GM18502 (cell line): Measurements from ENCODE around the gene OR51M1.
"Not testable (repeated sequence)": the region's sequence is repeated elsewhere in the genome, so short reads cannot be mapped to it uniquely, and the experiment has no call there.

Experiments used
- ATAC-seq: cut with Tn5 transposase; IDR thresholded peaks from one replicate; pipeline ENCODE4 v1.9.1; 2021; ENCODE audit warnings: mild to moderate bottlenecking; ENCODE audit not compliant: unreplicated experiment, poor library complexity

Gene OR51M1

DNA sequence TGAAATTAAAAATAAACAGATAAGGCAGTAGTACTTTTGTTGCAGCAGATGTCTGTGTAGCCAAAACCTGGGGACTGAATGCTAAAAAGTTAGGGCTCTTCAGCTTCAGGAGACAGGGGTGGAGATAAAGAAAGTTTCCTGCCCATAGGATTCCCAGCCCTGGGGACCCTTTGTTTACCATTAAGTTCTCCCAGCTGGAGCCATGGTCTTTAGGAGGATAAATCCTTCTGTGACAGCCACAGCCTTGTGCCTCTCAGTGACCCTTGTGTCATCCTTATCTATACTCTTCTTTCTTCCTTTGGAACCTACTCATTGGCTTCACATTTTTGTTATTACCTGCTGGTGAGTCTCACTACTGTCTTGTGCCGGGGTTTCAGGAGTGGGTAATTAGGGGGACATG, at the start of gene OR51M1:
OR51M1 (plus strand) TSS at position 237 of the 400 bp plus-strand sequence. CDS start 5,587 bp downstream, outside the sequence.
- ATAC-seq, result no peak

GRCh38 chr11:5335170-5335569, 48.4 kb upstream of the OR51M1 start:
- ATAC-seq, result no peak

- no peak for ATAC-seq
These were observed 47.3 kb upstream of the OR51M1 start for GRCh38 chr11:5336331-5336730.

DNA sequence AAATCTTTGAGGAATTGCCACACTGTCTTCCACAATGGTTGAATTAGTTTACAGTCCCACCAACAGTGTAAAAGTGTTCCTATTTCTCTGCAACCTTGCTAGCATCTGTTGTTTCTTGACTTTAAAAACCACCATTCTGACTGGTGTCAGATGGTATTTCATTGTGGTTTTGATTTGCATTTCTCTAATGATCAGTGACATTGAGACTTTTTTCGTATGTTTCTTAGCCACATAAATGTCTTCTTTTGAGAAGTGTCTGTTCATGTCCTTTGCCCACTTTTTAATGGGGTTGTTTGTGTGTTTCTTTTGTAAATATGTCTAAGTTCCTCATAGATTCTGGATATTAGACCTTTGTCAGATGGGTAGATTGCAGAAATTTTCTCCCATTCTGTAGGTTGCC, 46.4 kb upstream of the OR51M1 start:
- not testable (repeated sequence) for ATAC-seq

- peak; percentile 59 for ATAC-seq
These were observed 43.8 kb upstream of the OR51M1 start for GRCh38 chr11:5339771-5340322.

GRCh38 chr11:5343474-5344335, 39.9 kb upstream of the OR51M1 start, which contains the start of gene OR51B5:
Gene OR51B5 (minus strand): TSS chr11:5343524. CDS start chr11:5343524, 0 bp downstream.
- ATAC-seq, result no peak

- no peak for ATAC-seq
These were observed 37.8 kb upstream of the OR51M1 start for GRCh38 chr11:5345831-5346230.

GRCh38 chr11:5348551-5349194, 34.9 kb upstream of the OR51M1 start:
- ATAC-seq, result no peak

DNA sequence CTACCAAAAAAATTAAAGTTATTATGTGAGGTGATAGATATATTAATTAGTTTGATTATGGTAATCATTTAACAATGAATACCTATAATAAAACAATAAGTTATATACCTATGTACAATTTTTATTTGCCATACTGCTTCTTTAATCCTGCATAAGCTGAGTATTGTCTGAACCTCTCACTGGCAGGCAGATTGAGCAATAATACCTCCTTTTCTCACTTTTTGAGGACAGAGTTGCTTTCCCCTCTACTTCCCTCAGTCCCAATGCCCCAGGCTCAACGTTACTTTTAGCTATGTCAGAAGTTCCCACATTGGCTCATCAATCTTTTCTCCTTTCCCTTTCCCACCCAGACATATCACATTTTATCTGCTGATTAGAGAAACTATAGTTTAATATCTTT, 34.1 kb upstream of the OR51M1 start:
- ATAC-seq, result no peak

DNA sequence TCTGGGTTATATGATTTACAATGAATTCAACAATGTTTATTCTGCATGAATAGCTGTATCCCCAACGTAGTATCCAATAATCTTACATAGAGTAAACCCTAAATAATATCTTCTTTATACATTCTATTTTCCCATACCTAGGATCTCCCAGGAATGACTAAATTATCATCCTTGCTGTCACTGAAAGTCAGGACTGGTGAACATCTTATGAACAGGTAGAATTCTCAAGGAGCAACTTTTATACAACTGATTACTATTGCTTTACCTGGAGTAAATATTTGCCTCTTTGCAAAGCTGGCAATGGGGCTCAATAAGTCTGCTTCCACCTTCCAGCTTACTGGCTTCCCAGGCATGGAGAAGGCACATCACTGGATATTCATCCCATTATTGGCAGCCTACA, 32.4 kb upstream of the OR51M1 start, which contains the start of gene OR51B6:
OR51B6 (plus strand) TSS at position 301 of the 400 bp plus-strand sequence; CDS start at position 301, 0 bp downstream.
- no peak for ATAC-seq

GRCh38 chr11:5356031-5356430, 27.6 kb upstream of the OR51M1 start:
- not testable (repeated sequence) for ATAC-seq

DNA sequence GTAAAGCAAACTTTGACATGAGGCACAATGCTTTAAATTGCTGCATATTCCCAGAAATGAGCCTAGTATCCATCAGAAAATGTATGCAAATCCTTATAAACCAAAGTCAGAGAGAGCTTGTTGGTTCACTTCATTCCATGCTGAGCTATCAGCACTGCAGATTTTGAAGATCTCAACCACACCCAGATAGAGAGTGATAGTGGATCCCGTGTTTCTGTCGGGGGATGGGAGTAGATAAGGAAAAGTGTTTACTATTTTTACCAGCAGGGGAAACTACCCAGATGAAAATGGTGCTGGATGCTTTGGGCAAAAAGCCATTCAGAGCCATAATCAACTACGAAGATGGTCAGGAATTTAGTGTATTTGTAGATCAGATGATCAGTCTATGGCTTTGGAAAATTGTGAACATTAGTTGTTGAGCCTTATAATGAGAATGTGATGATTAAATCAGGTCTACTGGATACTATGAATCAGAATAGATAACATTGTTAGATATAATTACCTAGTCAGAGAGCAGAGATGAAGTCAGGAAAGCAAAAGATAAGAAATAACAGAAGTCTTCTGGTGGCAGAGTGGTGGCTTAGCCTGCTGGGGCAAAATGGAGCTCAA, 21.5 kb upstream of the OR51M1 start:
- ATAC-seq, result no peak

DNA sequence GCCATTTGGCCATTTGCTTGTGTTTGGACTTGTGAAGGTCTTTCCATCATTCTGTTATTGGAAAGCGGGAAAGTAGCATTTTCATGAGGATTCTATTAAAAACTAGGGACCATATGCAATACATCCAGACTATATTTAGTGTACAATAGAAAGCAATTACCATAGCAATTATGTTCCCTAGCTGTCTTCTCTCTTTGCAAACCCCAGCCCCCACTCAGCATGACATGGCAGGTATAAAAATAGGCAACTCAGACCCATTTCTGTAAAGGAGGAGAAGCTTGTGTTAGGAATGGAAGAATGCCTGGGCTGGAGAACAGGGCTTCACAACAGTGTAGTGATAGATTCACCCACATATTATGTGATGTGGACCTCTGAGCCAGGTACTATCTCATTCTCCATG, 19.9 kb upstream of the OR51M1 start:
- no peak for ATAC-seq

GRCh38 chr11:5364214-5364613, 19.4 kb upstream of the OR51M1 start:
- no peak for ATAC-seq

- not testable (repeated sequence) for ATAC-seq
These were observed 17.2 kb upstream of the OR51M1 start for GRCh38 chr11:5366365-5366764.

GRCh38 chr11:5366856-5367255, 16.8 kb upstream of the OR51M1 start:
- ATAC-seq, result no peak

- ATAC-seq, result no peak
These were observed 16.1 kb upstream of the OR51M1 start for GRCh38 chr11:5367448-5368074.

DNA sequence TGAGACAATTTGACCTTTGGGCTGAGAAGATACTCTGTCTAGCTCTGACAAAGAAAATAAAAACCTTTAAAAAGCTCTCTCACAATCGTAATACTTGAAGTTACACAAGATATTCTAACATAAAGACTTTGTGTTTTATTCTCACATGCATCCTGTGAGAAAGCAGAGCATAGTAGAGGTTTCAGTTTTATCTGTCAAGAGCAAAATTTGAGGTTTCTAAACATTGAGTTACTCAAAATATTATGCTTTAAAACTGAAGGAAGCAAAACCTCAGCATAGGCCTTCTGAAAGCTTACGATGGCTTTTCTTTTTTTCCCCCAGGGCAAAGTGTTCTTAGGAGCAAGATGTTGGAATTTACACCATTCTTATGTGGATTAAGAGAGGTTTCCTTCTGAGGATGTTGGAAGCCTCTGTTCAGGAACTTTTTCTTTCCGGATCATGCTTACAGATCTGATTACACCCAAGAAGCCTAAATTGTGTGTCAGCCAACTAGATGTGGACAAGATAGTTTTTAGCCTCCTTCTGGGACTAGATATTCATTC, 15.0 kb upstream of the OR51M1 start:
- ATAC-seq, result peak; percentile 48

DNA sequence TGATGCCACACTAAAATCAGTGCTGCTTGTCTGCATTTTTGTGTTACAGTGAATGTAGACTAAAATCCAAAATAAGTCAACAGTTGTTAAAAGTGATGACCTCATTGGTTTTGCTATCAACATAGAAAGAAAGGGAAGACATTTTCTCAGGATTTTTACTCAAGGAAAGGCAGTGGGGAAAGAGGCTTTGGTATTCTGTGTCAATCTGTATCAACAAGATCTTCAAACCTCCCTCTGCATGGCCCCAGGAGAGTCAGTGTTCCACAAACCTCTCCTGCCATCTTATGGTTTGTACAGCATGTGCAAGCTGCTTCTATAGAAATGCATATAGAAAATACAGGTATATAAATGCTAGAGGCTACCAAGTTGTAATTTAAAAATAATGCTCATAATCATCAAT, 13.8 kb upstream of the OR51M1 start:
- no peak for ATAC-seq

DNA sequence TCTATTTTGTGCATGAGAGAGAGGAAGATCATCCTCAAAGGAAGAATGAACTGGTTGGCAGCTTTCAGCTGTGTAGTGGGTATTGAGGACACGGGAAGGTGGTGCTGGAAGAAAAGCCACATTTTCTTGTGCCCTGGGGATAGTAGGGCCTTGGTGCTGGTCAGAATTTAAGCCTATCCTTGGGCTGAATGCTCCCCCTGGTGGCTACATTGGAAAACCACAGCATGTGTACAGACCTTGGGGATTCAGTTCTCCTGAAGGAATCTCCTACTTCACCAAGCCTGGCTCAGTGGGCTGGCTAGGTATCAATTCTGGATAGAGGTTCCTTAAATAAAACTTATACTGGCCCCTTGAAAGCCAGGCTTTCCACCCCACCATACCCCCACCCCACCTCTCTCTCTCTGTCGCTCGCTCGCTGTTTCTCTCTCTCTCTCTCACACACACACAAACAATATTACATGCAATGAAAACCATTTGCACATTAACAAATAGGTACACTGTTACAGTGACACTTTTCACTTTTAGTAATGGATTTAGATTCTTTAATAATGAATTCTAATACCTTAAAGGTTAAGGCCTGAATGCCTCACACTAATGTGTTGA, 2.8 kb upstream of the OR51M1 start:
- peak; percentile 85 for ATAC-seq
